Activated CD4-positive, alpha-beta T cell treated with anti-CD3 and anti-CD28 coated beads for 36 hours (primary cell): ENCODE results near the gene SLC16A11. TPM values are rescaled to one million over a fixed set of nuclear protein-coding genes. Genes with fewer than 3 reads are reported as not detected.

ENCODE experiments used
- ATAC-seq: fragments of 200-7000 bp; cut with Tn5 transposase; one replicate; pipeline ENCODE4 v1.10.0; 2021; ENCODE audit warnings: mild to moderate bottlenecking, moderate library complexity
- CTCF ChIA-PET: fragments of 350-600 bp; sonication (Branson Sonifier 250); formaldehyde crosslinking; loops from one replicate; lab custom pipeline; 2021; ENCODE audit warnings: antibody characterized with exemption; lab: Charles Lee
- POLR2A ChIA-PET: fragments of 350-600 bp; sonication (Branson Sonifier 250); formaldehyde crosslinking; loops from one replicate; lab custom pipeline; 2021; ENCODE audit warnings: antibody characterized with exemption, inconsistent platforms; lab: Charles Lee
- DNase-seq: peaks from one replicate; pipeline ENCODE4 v3.0.0-alpha.2; 2020
- H3K27ac Mint-ChIP-seq: one replicate; pipeline ENCODE4 v1.8.0; 2021; ENCODE audit warnings: mixed read lengths
- H3K27me3 Mint-ChIP-seq: one replicate; pipeline ENCODE4 v1.8.0; 2021; ENCODE audit warnings: mixed read lengths
- H3K36me3 Mint-ChIP-seq: one replicate; pipeline ENCODE4 v1.8.0; 2021; ENCODE audit warnings: low read depth, mixed read lengths
- H3K4me1 Mint-ChIP-seq: one replicate; pipeline ENCODE4 v1.8.0; 2021; ENCODE audit warnings: mixed read lengths
- H3K4me3 Mint-ChIP-seq: one replicate; pipeline ENCODE4 v1.8.0; 2021; ENCODE audit warnings: mild to moderate bottlenecking, moderate library complexity, mixed read lengths
- H3K9me3 Mint-ChIP-seq: one replicate; pipeline ENCODE4 v1.8.0; 2021; ENCODE audit warnings: low read depth, mixed read lengths
- intact Hi-C, 2 experiments: fragments of 100-400 bp; cut with DNase I in 1 of 2; cut with micrococcal nuclease in 1 of 2; formaldehyde crosslinking; loops; one replicate each; pipeline versions ENCODE4 v1.14.2 to v1.15.1; 2022 to 2024; cut with DNase I, micrococcal nuclease
- total RNA-seq, 2 experiments: library from RNA; stranded (reverse); gene quantifications; one replicate each; pipeline ENCODE4 v1.2.3, GENCODE V29; 2021

The SLC16A11 gene
- total RNA-seq, 2 experiments from 2014 or later: 1.2 to 1.5 TPM

GRCh38 chr17:7024402-7024785 lies 19.5 kb downstream of the SLC16A11 start:
- no peak overlapping the region for H3K27ac Mint-ChIP-seq
- ChIA-PET POLR2A (interaction anchor here (1.6 kb wide), 1 partner anchor 11 kb away, joined by 4 read pairs; the partner anchor contains the start of gene SLC16A13), CTCF (interaction anchor here (0.9 to 1.5 kb wide), 4 partner anchors 11 to 22 kb away, joined by 5 to 7 read pairs (median 6); partner anchors contain the start of genes RNASEK and SLC16A13)
- H3K4me3 Mint-ChIP-seq: no peak overlapping the region
- peaks cover 12% of the 10 kb centered on the region for H3K27me3 Mint-ChIP-seq
- ATAC-seq (no peak), DNase-seq (no peak)
- H3K36me3 Mint-ChIP-seq: no peaks in the 10 kb centered on the region
- H3K9me3 Mint-ChIP-seq: no peaks in the 10 kb centered on the region
- H3K4me1 Mint-ChIP-seq: peaks cover 39% of the 10 kb centered on the region
- intact Hi-C loops: no loop called here

- ChIA-PET CTCF (interaction anchor here (0.5 to 5.0 kb wide), 9 partner anchors 11 to 1165 kb away, joined by 3 to 23 read pairs (median 6); partner anchors contain the start of genes RNASEK and SLC16A13), POLR2A (interaction anchor here (1.6 kb wide), 1 partner anchor 12 kb away, joined by 4 read pairs; the partner anchor contains the start of gene SLC16A13)
- Mint-ChIP-seq H3K27ac (peak overlapping the region; percentile 43), H3K36me3 (no peaks in the 10 kb centered on the region), H3K4me1 (peaks cover 33% of the 10 kb centered on the region), H3K27me3 (peaks cover 12% of the 10 kb centered on the region), H3K9me3 (no peaks in the 10 kb centered on the region), H3K4me3 (peak overlapping the region; percentile 44)
- peak; percentile 89 for ATAC-seq
- peak; percentile 97 for DNase-seq
- intact Hi-C loops: loop anchor here (1.0 kb wide), 4 partner anchors 8 to 182 kb away; a partner anchor contains a TSS
These were observed 20.1 kb downstream of the SLC16A11 start for GRCh38 chr17:7023576-7024401.

- DNase-seq: no peak
- H3K9me3 Mint-ChIP-seq: no peaks in the 10 kb centered on the region
- peaks cover 35% of the 10 kb centered on the region for H3K4me1 Mint-ChIP-seq
- POLR2A ChIA-PET: interaction anchor here (1.6 kb wide), 1 partner anchor 13 kb away, joined by 4 read pairs; the partner anchor contains the start of gene SLC16A13
- peak within 1 kb of the TSS; percentile 55 for H3K27ac Mint-ChIP-seq
- peaks cover 12% of the 10 kb centered on the region for H3K27me3 Mint-ChIP-seq
- CTCF ChIA-PET: interaction anchor here (0.5 to 5.0 kb wide), 8 partner anchors 13 to 168 kb away, joined by 3 to 23 read pairs (median 6); partner anchors contain the start of gene SLC16A13
- H3K4me3 Mint-ChIP-seq: peak within 1 kb of the TSS; percentile 44
- no peak for ATAC-seq
- intact Hi-C loops: loop anchor here (1.0 kb wide), 6 partner anchors 8 to 182 kb away; a partner anchor contains a TSS
- no peaks in the 10 kb centered on the region for H3K36me3 Mint-ChIP-seq
These were observed 20.9 kb downstream of the SLC16A11 start, which contains the start of gene BCL6B for GRCh38 chr17:7022781-7023571. Gene BCL6B, plus strand, starts transcription at chr17:7023050. Its CDS starts 622 bp downstream, at chr17:7023672.

- peaks cover 43% of the 10 kb centered on the region for H3K4me1 Mint-ChIP-seq
- ChIA-PET POLR2A (interaction anchor here (0.6 to 0.8 kb wide), 2 partner anchors 14 to 459 kb away, joined by 4 to 5 read pairs; partner anchors contain the start of gene SLC16A13), CTCF (interaction anchor here (0.6 to 5.0 kb wide), 29 partner anchors 9 to 651 kb away, joined by 3 to 23 read pairs (median 4); partner anchors contain the start of genes RNASEK and SLC16A13)
- peak overlapping the region; percentile 55 for H3K27ac Mint-ChIP-seq
- peak; percentile 89 for DNase-seq
- peaks cover 12% of the 10 kb centered on the region for H3K27me3 Mint-ChIP-seq
- ATAC-seq: peak; percentile 79
- H3K9me3 Mint-ChIP-seq: no peaks in the 10 kb centered on the region
- intact Hi-C loops: loop anchor here (1.0 kb wide), 2 partner anchors 108 to 111 kb away; no protein-coding TSS in a partner anchor
- H3K36me3 Mint-ChIP-seq: peaks cover 6% of the 10 kb centered on the region
- H3K4me3 Mint-ChIP-seq: peak overlapping the region; percentile 44
These were observed 21.7 kb downstream of the SLC16A11 start for GRCh38 chr17:7021993-7022778.

- Mint-ChIP-seq H3K4me1 (peaks cover 54% of the 10 kb centered on the region), H3K9me3 (no peaks in the 10 kb centered on the region), H3K4me3 (peak overlapping the region; percentile 44), H3K36me3 (peaks cover 7% of the 10 kb centered on the region), H3K27ac (peak overlapping the region; percentile 11), H3K27me3 (peaks cover 12% of the 10 kb centered on the region)
- ChIA-PET CTCF (interaction anchor here (0.6 to 5.0 kb wide), 28 partner anchors 8 to 652 kb away, joined by 3 to 23 read pairs (median 4); partner anchors contain the start of genes RNASEK and SLC16A13), POLR2A (interaction anchor here (0.8 to 1.1 kb wide), 2 partner anchors 15 kb away, joined by 4 to 5 read pairs; partner anchors contain the start of gene SLC16A13)
- no peak for DNase-seq
- intact Hi-C loops: no loop called here
- ATAC-seq: no peak
These were observed 22.8 kb downstream of the SLC16A11 start for GRCh38 chr17:7020894-7021664.

- no peak for DNase-seq
- CTCF ChIA-PET: interaction anchor here (0.5 to 5.0 kb wide), 6 partner anchors 15 to 308 kb away, joined by 3 to 23 read pairs (median 11); no protein-coding TSS in a partner anchor
- Mint-ChIP-seq H3K4me1 (peaks cover 63% of the 10 kb centered on the region), H3K27me3 (peaks cover 12% of the 10 kb centered on the region), H3K4me3 (no peak overlapping the region), H3K9me3 (no peaks in the 10 kb centered on the region), H3K27ac (no peak overlapping the region), H3K36me3 (peaks cover 12% of the 10 kb centered on the region)
- no peak for ATAC-seq
- intact Hi-C loops: loop anchor here in 1 of 2 experiments (10.0 kb wide), 1 partner anchor 465 kb away; the partner anchor contains the start of genes POLR2A and SLC35G6
- POLR2A ChIA-PET: interaction anchor here (1.1 kb wide), 1 partner anchor 16 kb away, joined by 4 read pairs; the partner anchor contains the start of gene SLC16A13
These were observed 23.9 kb downstream of the SLC16A11 start for GRCh38 chr17:7019839-7020519.

GRCh38 chr17:7019367-7019766 lies 24.5 kb downstream of the SLC16A11 start:
- Mint-ChIP-seq H3K9me3 (no peaks in the 10 kb centered on the region), H3K4me3 (no peak overlapping the region), H3K4me1 (peaks cover 63% of the 10 kb centered on the region), H3K36me3 (peaks cover 13% of the 10 kb centered on the region), H3K27me3 (peaks cover 12% of the 10 kb centered on the region), H3K27ac (no peak overlapping the region)
- CTCF ChIA-PET: interaction anchor here (0.5 to 5.0 kb wide), 4 partner anchors 15 to 307 kb away, joined by 3 to 23 read pairs (median 12); no protein-coding TSS in a partner anchor
- no peak for ATAC-seq
- POLR2A ChIA-PET: no interaction called here
- intact Hi-C loops: loop anchor here in 1 of 2 experiments (10.0 kb wide), 1 partner anchor 465 kb away; the partner anchor contains the start of genes POLR2A and SLC35G6
- DNase-seq: no peak

- ChIA-PET CTCF (interaction anchor here (0.6 to 1.1 kb wide), 2 partner anchors 14 to 108 kb away, joined by 4 read pairs; no protein-coding TSS in a partner anchor), POLR2A (no interaction called here)
- peaks cover 11% of the 10 kb centered on the region for H3K27me3 Mint-ChIP-seq
- DNase-seq (no peak), ATAC-seq (no peak)
- peaks cover 22% of the 10 kb centered on the region for H3K36me3 Mint-ChIP-seq
- H3K27ac Mint-ChIP-seq: no peak overlapping the region
- intact Hi-C loops: loop anchor here in 1 of 2 experiments (10.0 kb wide), 1 partner anchor 466 kb away; the partner anchor contains the start of genes POLR2A and SLC35G6
- peaks cover 57% of the 10 kb centered on the region for H3K4me1 Mint-ChIP-seq
- H3K4me3 Mint-ChIP-seq: no peak overlapping the region
- H3K9me3 Mint-ChIP-seq: no peaks in the 10 kb centered on the region
These were observed 25.4 kb downstream of the SLC16A11 start for GRCh38 chr17:7018331-7018964.
